HepG2 (cell line): Measurements from ENCODE around the gene SUSD3. TPM values are rescaled to one million over a fixed set of nuclear protein-coding genes. Genes with fewer than 3 reads are reported as not detected.

Experiments used
- HIC2 ChIP-seq: sonication (generic); formaldehyde crosslinking; IDR thresholded peaks from 2 replicates; pipeline ENCODE4 v1.9.0; 2022; ENCODE audit warnings: low read depth, missing genetic modification reagents
- IKZF5 ChIP-seq: IDR thresholded peaks from 2 replicates; pipeline ENCODE4 v1.6.1; 2018; ENCODE audit warnings: missing genetic modification reagents, mild to moderate bottlenecking, missing compliant biosample characterization
- PRDM4 ChIP-seq: sonication (generic); formaldehyde crosslinking; IDR thresholded peaks from 2 replicates; pipeline ENCODE4 v1.9.0; 2021; ENCODE audit warnings: missing genetic modification reagents, borderline replicate concordance
- SRF ChIP-seq: IDR thresholded peaks from 2 replicates; pipeline ENCODE4 v1.6.1; 2011; ENCODE audit warnings: mild to moderate bottlenecking, low read depth, low read length, moderate library complexity
- ZBTB33 ChIP-seq: sonication (generic); formaldehyde crosslinking; IDR thresholded peaks from 2 replicates; pipeline ENCODE4 v1.4.0; 2020; ENCODE audit warnings: missing genetic modification reagents
- ZFP41 ChIP-seq: sonication (generic); formaldehyde crosslinking; IDR thresholded peaks from 2 replicates; pipeline ENCODE4 v1.4.0; 2020; ENCODE audit warnings: mild to moderate bottlenecking, missing genetic modification reagents, borderline replicate concordance
- ZNF567 ChIP-seq: sonication (generic); formaldehyde crosslinking; IDR thresholded peaks from 2 replicates; pipeline ENCODE4 v1.8.1; 2023; ENCODE audit warnings: mild to moderate bottlenecking, missing genetic modification reagents, borderline replicate concordance
- ZNF646 ChIP-seq: sonication (generic); formaldehyde crosslinking; IDR thresholded peaks from 2 replicates; pipeline ENCODE4 v1.9.0; 2021; ENCODE audit warnings: mild to moderate bottlenecking, missing genetic modification reagents
- ZNF747 ChIP-seq: sonication (generic); formaldehyde crosslinking; IDR thresholded peaks from 2 replicates; pipeline ENCODE4 v1.8.1; 2023; ENCODE audit warnings: missing genetic modification reagents, mild to moderate bottlenecking, borderline replicate concordance
- ZSCAN31 ChIP-seq: sonication (generic); formaldehyde crosslinking; IDR thresholded peaks from 2 replicates; pipeline ENCODE4 v1.5.0; 2020; ENCODE audit warnings: low read depth, mild to moderate bottlenecking, missing genetic modification reagents
- polyA plus RNA-seq, 8 experiments: library from polyadenylated mRNA; depleted of rRNA in 3 of 8; stranded (reverse) in 7 of 8; unstranded in 1 of 8; fragments of >200 nt; fragmentation: Illumina TruSeq in 4 of 8; extraction: Trizol in 4 of 8; gene quantifications; 2 replicates each; pipeline versions ENCODE4 v1.2.1 to v1.2.3, GENCODE V29; 2011 to 2016; ENCODE audit warnings: low read depth in 4 of 8, missing spikeins in 1 of 8, mixed read lengths in 1 of 8; ENCODE audit not compliant: insufficient read depth in 1 of 8
- total RNA-seq, 5 experiments: library from RNA; depleted of rRNA; stranded (reverse); fragments of >200 nt; fragmentation: Illumina TruSeq; extraction: Trizol; gene quantifications; 2 replicates each; pipeline ENCODE4 v1.2.3, GENCODE V29; 2016; ENCODE audit warnings: low read depth in 1 of 5

The SUSD3 gene
- total and polyA plus RNA-seq, 2 of the 13 experiments (the other 11 are each of a cell fraction or from before 2014, with no cell fraction given), result 7.0 to 9.1 TPM

GRCh38 chr9:93058355-93059010 is at the start of gene SUSD3 (continued):
- TF ChIP-seq ZNF646 (CRISPR knock-in tag) (no peak), IKZF5 (no peak), ZBTB33 (CRISPR knock-in tag) (no peak), ZNF747 (no peak), PRDM4 (no peak), HIC2 (CRISPR knock-in tag) (no peak), ZFP41 (CRISPR knock-in tag) (no peak), ZNF567 (CRISPR knock-in tag) (no peak), ZSCAN31 (no peak), SRF (no peak)
